ENCODE results near the gene CD2BP2. TPM values are rescaled to one million over a fixed set of nuclear protein-coding genes. Genes with fewer than 3 reads are reported as not detected.
A peak's percentile ranks its signal among the peaks of the same experiment; 100 is the strongest.
"Not testable (repeated sequence)": the region's sequence is repeated elsewhere in the genome, so short reads cannot be mapped to it uniquely, and the experiment has no call there.

The CD2BP2 gene
- total RNA-seq, 4 donors from 2014 or later = 21.9 to 38.0 (median 28.5) TPM

GRCh38 chr16:30397776-30398660 lies 42.9 kb upstream of the CD2BP2 start:
- Histone ChIP-seq H3K4me3 (no peak overlapping the region), H3K4me1 (peaks cover 5 to 64% (median 26%) of the 10 kb centered on the region in 3 donors), H3K27ac (no peak overlapping the region), H3K9me3 (no peaks in the 10 kb centered on the region), H3K27me3 (no peaks in the 10 kb centered on the region), H3K36me3 (peaks cover 0 to 18% (median 0%) of the 10 kb centered on the region in 3 donors)
- intact Hi-C loops (cut with DNase I) = no loop called here
- TF ChIP-seq, protein P1, sequence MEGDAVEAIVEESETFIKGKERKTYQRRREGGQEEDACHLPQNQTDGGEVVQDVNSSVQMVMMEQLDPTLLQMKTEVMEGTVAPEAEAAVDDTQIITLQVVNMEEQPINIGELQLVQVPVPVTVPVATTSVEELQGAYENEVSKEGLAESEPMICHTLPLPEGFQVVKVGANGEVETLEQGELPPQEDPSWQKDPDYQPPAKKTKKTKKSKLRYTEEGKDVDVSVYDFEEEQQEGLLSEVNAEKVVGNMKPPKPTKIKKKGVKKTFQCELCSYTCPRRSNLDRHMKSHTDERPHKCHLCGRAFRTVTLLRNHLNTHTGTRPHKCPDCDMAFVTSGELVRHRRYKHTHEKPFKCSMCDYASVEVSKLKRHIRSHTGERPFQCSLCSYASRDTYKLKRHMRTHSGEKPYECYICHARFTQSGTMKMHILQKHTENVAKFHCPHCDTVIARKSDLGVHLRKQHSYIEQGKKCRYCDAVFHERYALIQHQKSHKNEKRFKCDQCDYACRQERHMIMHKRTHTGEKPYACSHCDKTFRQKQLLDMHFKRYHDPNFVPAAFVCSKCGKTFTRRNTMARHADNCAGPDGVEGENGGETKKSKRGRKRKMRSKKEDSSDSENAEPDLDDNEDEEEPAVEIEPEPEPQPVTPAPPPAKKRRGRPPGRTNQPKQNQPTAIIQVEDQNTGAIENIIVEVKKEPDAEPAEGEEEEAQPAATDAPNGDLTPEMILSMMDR (IDR thresholded peaks at IDR 0.05) = no peak
- TF ChIP-seq POLR2A (IDR thresholded peaks at IDR 0.05) = no peak
- WGBS, 2 donors = 90 to 91% methylated on average over 3 to 24 of the region's 42 CpGs
- DNase-seq = no peak

DNA sequence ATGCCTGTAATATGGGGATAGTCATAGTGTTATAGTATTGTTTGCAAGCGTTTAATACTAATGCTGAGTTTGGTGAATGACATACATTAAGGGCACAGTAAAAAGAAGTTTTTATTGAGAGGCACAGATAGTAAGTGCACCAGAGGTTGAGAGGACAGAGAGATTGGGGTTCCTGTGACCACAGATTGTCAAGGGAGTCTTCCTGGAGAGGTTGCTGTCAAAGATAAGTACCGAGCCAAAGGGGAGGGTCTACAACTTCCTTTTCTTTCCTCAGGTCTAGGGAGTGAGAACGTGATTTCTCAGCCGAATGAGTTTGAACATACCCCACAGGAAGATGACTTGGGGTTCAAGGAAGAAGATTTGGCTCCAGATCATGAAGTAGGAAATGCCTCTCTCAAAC lies 41.9 kb upstream of the CD2BP2 start:
- intact Hi-C loops (cut with DNase I) = no loop called here
- Histone ChIP-seq H3K27me3 (no peaks in the 10 kb centered on the region), H3K36me3 (peaks cover 0 to 18% (median 0%) of the 10 kb centered on the region in 3 donors), H3K9me3 (no peaks in the 10 kb centered on the region), H3K27ac (no peak overlapping the region), H3K4me3 (no peak overlapping the region), H3K4me1 (peaks cover 5 to 64% (median 26%) of the 10 kb centered on the region in 3 donors)
- no peak for DNase-seq
- TF ChIP-seq, protein P1 (IDR thresholded peaks at IDR 0.05) = no peak
- WGBS, 2 donors = 75 to 89% methylated on average over 3 to 4 of the region's 4 CpGs

- H3K4me3 ChIP-seq; DNase-seq; H3K27ac ChIP-seq; H3K27me3 ChIP-seq; intact Hi-C loops (cut with DNase I); H3K9me3 ChIP-seq: not testable (repeated sequence)
- H3K36me3 ChIP-seq = peaks cover 0 to 18% (median 0%) of the 10 kb centered on the region in 3 donors
- WGBS, 2 donors = 70 to 72% methylated on average over 4 of the region's 4 CpGs
- peaks cover 5 to 64% (median 26%) of the 10 kb centered on the region in 3 donors for H3K4me1 ChIP-seq
Observed at GRCh38 chr16:30396627-30397026, 41.5 kb upstream of the CD2BP2 start.

DNA sequence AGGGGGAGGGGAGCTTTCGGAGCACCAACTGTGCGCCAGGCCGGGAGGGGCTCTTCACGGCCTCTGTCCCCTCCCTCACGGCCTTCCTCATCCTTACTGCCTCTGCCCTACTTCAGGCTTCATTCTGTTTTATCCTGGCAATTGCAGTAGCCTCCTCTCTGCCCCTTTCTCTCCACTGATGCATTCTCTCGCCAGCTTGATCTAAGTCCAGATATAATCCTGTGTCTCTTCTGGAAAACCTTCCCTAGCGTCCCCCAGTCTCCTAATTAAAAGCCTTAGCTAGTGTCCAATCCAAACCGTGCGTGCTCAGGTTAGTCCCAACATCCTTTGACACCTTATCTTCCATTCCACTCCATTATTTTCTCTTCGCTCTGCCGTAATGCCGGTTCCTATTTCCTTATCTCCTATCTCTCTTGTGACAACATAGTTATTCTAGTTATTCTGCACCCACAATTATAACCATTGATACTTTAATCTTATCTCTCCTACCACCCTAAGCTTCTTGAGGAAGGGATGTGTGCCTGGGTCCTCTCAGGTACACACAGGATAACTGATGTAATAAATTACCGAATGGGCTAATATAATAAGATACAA lies 41.0 kb upstream of the CD2BP2 start:
- TF ChIP-seq, protein P1 (IDR thresholded peaks at IDR 0.05) = no peak
- TF ChIP-seq POLR2A (IDR thresholded peaks at IDR 0.05) = no peak
- Histone ChIP-seq H3K4me3 (peak overlapping the region; percentile 76 to 96 (median 83)), H3K4me1 (peaks cover 5 to 62% (median 24%) of the 10 kb centered on the region in 3 donors), H3K36me3 (peaks cover 0 to 18% (median 0%) of the 10 kb centered on the region in 3 donors), H3K27ac (peak overlapping the region; percentile 74 to 86 (median 82)), H3K27me3 (no peaks in the 10 kb centered on the region), H3K9me3 (no peaks in the 10 kb centered on the region)
- DNase-seq = no peak
- intact Hi-C loops (cut with DNase I) = no loop called here
- 13 to 14% methylated on average over 13 of the region's 13 CpGs for WGBS, 2 donors

DNA sequence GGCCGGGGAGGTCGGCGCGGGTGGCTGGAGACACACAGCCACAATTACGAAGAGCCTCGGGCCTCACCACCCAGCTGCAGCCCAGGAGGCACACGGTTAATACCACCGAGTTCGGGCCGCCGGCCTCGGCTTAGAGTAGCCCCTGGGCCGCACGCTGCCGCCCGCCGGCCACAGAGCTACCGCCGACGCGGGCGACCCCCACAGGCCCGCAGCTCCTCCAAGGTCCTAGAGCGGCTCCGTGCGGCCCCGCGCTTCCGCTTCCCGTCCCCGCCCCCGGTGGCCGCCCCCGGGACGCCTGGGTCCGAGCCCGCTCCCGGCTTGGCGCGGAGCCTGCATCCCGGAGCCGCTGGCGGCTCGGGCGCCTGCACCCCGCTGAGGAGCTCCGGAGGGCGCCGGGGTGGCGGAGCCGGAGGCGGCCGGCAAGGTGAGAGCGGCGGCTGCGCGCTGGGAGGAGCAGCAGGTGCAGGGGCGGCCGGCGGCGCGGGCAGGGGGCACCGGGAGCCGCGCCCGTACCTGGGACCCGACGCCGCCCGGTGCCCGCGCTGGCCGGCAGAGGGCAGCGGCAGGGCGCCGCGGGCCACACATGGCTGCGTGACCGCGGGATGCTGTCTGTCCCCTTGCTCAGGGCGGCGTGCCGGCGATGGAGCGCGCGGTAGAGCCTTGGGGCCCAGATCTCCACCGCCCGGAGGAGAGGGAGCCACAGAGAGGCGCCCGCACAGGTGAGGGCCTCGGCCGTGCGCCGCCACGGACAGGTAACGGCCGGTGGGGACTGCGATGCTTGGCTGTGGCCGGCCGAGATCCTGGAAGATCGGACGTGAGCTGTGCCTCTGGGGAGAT lies 40.3 kb upstream of the CD2BP2 start, which contains the start of gene ZNF48:
Gene ZNF48, plus strand, starts transcription at position 266 of the 837 bp plus-strand sequence. Its CDS starts 375 bp downstream, at position 641.
- no peaks in the 10 kb centered on the region for H3K9me3 ChIP-seq
- WGBS, 2 donors = 0% methylated on average over 3 of the region's 103 CpGs; no CpG with 5 or more reads in 1 of the 2 donors
- peak within 1 kb of the TSS; percentile 76 to 96 (median 83) for H3K4me3 ChIP-seq
- DNase-seq = no peak
- TF ChIP-seq, protein P1 (IDR thresholded peaks at IDR 0.05) = peak in 3 of 6 experiments; percentile 38 to 55 (median 51)
- peak in 2 of 4 donors; percentile 28 to 34 for TF ChIP-seq POLR2A (IDR thresholded peaks at IDR 0.05)
- H3K27me3 ChIP-seq = no peaks in the 10 kb centered on the region
- H3K4me1 ChIP-seq = peaks cover 5 to 57% (median 21%) of the 10 kb centered on the region in 3 donors
- intact Hi-C loops (cut with DNase I) = no loop called here
- peak within 1 kb of the TSS; percentile 74 to 86 (median 82) for H3K27ac ChIP-seq
- peaks cover 0 to 18% (median 0%) of the 10 kb centered on the region in 3 donors for H3K36me3 ChIP-seq

Measured in esophagus squamous epithelium (tissue), 5 donors.